DOHH2 (cell line): ENCODE results near the gene AANAT.

Source experiments
- CTCF ChIP-seq: fragments of 200-600 bp; sonication (generic); IDR thresholded peaks from one replicate; pipeline ENCODE4 v1.5.1; 2014; ENCODE audit warnings: antibody characterized with exemption, mild to moderate bottlenecking, low read depth, low read length; ENCODE audit not compliant: poor library complexity, severe bottlenecking
- EZH2phosphoT487 ChIP-seq: fragments of 200-600 bp; sonication (generic); IDR thresholded peaks from 2 replicates; pipeline ENCODE4 v1.6.1; 2017; ENCODE audit warnings: borderline replicate concordance, mild to moderate bottlenecking, antibody characterized with exemption, low read length, moderate library complexity, mixed read lengths

DNA sequence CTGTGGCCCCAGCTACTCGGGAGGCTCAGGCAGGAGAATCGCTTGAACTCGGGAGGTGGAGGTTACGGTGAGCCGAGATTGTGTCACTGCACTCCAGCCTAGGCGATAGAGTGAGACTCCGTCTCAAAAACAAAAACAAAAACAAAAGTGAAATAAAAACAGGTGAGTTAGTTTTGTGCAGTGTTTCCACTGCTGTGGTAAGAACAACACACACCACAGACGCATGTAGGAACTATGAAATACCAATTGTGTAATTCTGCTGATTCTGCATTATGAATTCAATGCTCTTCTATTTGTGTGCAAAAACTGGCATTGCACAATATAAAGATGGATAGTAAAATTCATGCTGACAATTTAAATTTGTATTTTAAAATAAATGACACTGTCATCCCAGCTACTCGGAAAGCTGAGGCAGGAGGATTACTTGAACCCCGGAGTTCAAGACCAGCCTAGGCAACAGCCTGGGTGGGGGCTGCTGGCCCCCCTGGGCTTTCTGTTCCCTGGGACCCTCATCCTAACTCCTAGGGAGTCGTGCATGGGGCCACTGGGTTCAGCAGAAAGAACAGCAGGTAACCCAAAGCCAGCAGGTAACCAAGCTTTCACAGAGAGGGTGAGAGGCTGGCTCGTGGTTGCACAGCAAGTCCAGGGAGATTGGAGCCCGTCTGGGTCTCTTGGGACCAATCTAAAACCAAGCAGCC is 44.4 kb downstream of the AANAT start:
- TF ChIP-seq CTCF: no peak
- TF ChIP-seq EZH2phosphoT487: no peak
